K562 (cell line): Measurements from ENCODE around the gene CSPG5.

Source experiments
- BCL6 ChIP-seq: fragments of 250-450 bp; sonication (Bioruptor Pico); IDR thresholded peaks from 2 replicates; pipeline ENCODE4 v1.4.0; 2020
- EGR1 ChIP-seq: fragments of 450-650 bp; conservative IDR thresholded peaks from 2 replicates; pipeline ENCODE4 v1.6.1; 2017; ENCODE audit warnings: mild to moderate bottlenecking
- FOXA1 ChIP-seq: fragments of 450-650 bp; IDR thresholded peaks from 2 replicates; pipeline ENCODE4 v1.6.1; 2016; ENCODE audit warnings: mild to moderate bottlenecking, borderline replicate concordance
- HDAC8 ChIP-seq: fragments of 450-650 bp; IDR thresholded peaks from 2 replicates; pipeline ENCODE4 v1.6.1; 2016; ENCODE audit warnings: mild to moderate bottlenecking, missing genetic modification characterization, moderate library complexity, missing compliant biosample characterization
- MAZ ChIP-seq, 2 experiments: fragments of 450-650 bp in 1 of 2; sonication (generic) in 1 of 2; formaldehyde crosslinking; IDR thresholded peaks in 1 of 2; conservative IDR thresholded peaks in 1 of 2; 2 replicates each; pipeline versions ENCODE4 v1.4.0 to v1.5.0; 2020; ENCODE audit warnings: mild to moderate bottlenecking in 1 of 2, missing genetic modification reagents in 1 of 2

DNA sequence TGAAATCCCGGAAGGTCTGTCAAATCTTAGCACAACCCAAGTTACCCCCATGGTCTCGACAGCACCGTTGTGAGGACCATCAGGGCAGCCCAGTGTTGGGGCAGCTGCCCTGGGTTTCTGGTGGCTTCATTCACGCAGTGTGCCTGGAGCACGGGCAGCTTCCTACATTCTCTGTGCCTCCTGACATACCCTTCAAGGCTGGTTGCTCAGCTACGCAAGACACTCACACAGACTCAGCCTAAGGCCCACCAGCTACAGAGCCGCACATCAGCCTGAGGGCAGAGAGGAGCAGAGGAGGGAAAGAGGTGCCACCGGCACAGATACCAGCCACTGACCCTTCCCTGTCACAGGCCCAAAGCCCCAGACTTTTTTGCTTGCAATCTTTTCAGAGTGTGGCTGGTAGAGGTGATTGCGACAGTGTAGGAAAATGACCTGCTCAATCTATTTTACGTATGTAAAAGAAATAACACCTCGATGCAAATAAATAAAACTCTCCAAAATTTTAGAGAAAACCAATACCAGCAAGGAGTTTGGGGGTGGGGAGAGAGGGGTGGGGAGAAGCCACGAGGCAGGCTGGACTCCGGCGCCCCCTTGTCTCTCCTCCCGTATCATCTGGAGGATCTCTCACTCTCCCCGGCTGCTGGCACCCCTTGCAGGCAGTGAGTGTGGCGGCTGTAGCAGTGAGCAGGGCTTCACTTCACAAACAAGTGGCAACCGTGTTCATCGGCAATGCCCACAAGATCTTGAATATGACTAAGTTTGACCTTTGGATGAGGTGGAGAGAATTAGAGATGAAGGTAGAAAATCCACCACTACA lies 12.7 kb downstream of the CSPG5 start:
- TF ChIP-seq BCL6 (no peak), HDAC8 (tag) (no peak), EGR1 (no peak), MAZ (CRISPR knock-in tag; conservative IDR thresholded peaks at IDR 0.05 in 1 of 2, IDR thresholded peaks at IDR 0.05 in 1 of 2) (no peak), FOXA1 (no peak)
